Stomach (tissue), 9 donors: ENCODE measurements around the gene ACVR2A. TPM values are rescaled to one million over a fixed set of nuclear protein-coding genes. Genes with fewer than 3 reads are reported as not detected.

Experiments
- DNase-seq, 2 donors: peaks; one replicate each; pipeline versions ENCODE4 v3.0.0 to v3.0.0-alpha.2; 2013 to 2019
- H3K27ac ChIP-seq, 5 donors: fragments of 200-600 bp in 4 of 5; sonication (generic) in 4 of 5; one replicate each; pipeline ENCODE4 v1.5.1; 2013 to 2019; ENCODE audit warnings: mild to moderate bottlenecking in 1 of 5, moderate library complexity in 1 of 5
- H3K27me3 ChIP-seq, 3 donors: fragments of 200-600 bp; sonication (generic); one replicate each; pipeline ENCODE4 v1.5.1; 2017 to 2019; ENCODE audit warnings: mixed run types in 1 of 3
- H3K36me3 ChIP-seq, 4 donors: fragments of 200-600 bp; sonication (generic); 1 replicate in 3 of 4; 2 replicates in 1 of 4; pipeline ENCODE4 v1.5.1; 2016 to 2019
- H3K4me1 ChIP-seq, 4 donors: fragments of 200-600 bp; sonication (generic); one replicate each; pipeline ENCODE4 v1.5.1; 2016 to 2019
- H3K4me3 ChIP-seq, 4 donors: fragments of 200-600 bp; sonication (generic) in 3 of 4; one replicate each; pipeline ENCODE4 v1.5.1; 2016 to 2019; ENCODE audit warnings: mild to moderate bottlenecking in 1 of 4
- H3K9me3 ChIP-seq, 4 donors: fragments of 200-600 bp; sonication (generic); one replicate each; pipeline ENCODE4 v1.5.1; 2016 to 2019
- CTCF ChIP-seq, 7 experiments: fragments of 450-650 bp in 4 of 7; fragments of 200-600 bp in 3 of 7; sonication (generic) in 3 of 7; IDR thresholded peaks; one replicate each; pipeline ENCODE4 v1.5.1; 2016 to 2019; ENCODE audit warnings: antibody characterized with exemption in 7 of 7, control low read depth in 2 of 7, mild to moderate bottlenecking in 1 of 7
- EP300 ChIP-seq: sonication (generic); formaldehyde crosslinking; IDR thresholded peaks from one replicate; pipeline ENCODE4 v1.6.1; 2017; ENCODE audit warnings: antibody characterized with exemption
- POLR2A ChIP-seq, 4 donors: fragments of 450-650 bp; IDR thresholded peaks; one replicate each; pipeline ENCODE4 v1.6.1; 2016; ENCODE audit warnings: antibody characterized with exemption in 4 of 4, control low read depth in 2 of 4, mild to moderate bottlenecking in 1 of 4, moderate library complexity in 1 of 4
- POLR2AphosphoS5 ChIP-seq, 3 donors: sonication (generic); formaldehyde crosslinking; IDR thresholded peaks; one replicate each; pipeline ENCODE4 v1.6.1; 2016; ENCODE audit warnings: antibody characterized with exemption in 3 of 3
- WGBS, 5 donors: extraction: QIAGEN DNeasy Blood & Tissue Kit in 3 of 5; methylation state at CpG; one replicate each; pipeline versions ENCODE4 v1.1.5 to v1.1.7; 2013 to 2018; 5-methylcytosine and 5-hydroxymethylcytosine counted together
- intact Hi-C: fragments of 100-400 bp; cut with DNase I; formaldehyde crosslinking; loops from one replicate; pipeline ENCODE4 v1.15.1; 2023; ENCODE audit warnings: low total_unique reads
- polyA plus RNA-seq, 3 donors: library from polyadenylated mRNA; stranded (reverse); fragments of 200-250 nt; gene quantifications; one replicate each; pipeline ENCODE4 v1.2.3, GENCODE V29; 2013
- total RNA-seq, 5 donors: library from RNA; depleted of rRNA; stranded (reverse); fragments of >200 nt; gene quantifications; one replicate each; pipeline versions ENCODE4 v1.1.0 to v1.2.3, GENCODE V29; 2014 to 2016
- donor health status: healthy with polysubstance abuse.
- donor health status: Bipolar disorder and iron deficiency.
- donor health status: healthy.

The ACVR2A gene
- total and polyA plus RNA-seq, 8 donors, result 1.9 to 46.8 (median 11.6) TPM

- Histone ChIP-seq H3K27me3 (no peaks in the 10 kb centered on the region), H3K9me3 (no peaks in the 10 kb centered on the region), H3K27ac (no peak overlapping the region), H3K4me3 (no peak overlapping the region), H3K36me3 (no peaks in the 10 kb centered on the region), H3K4me1 (no peaks in the 10 kb centered on the region)
- no peak for DNase-seq
- intact Hi-C loops, result no loop called here
- TF ChIP-seq POLR2AphosphoS5 (IDR thresholded peaks at IDR 0.05), result no peak
- TF ChIP-seq POLR2A (IDR thresholded peaks at IDR 0.05), result no peak
- TF ChIP-seq EP300, result no peak
- TF ChIP-seq CTCF (IDR thresholded peaks at IDR 0.05), result no peak
Observed at GRCh38 chr2:147810883-147811765, 33.7 kb upstream of the ACVR2A start.

GRCh38 chr2:147818741-147819140 is 26.1 kb upstream of the ACVR2A start:
- intact Hi-C loops, result no loop called here
- no peaks in the 10 kb centered on the region for H3K27me3 ChIP-seq
- no peak overlapping the region for H3K27ac ChIP-seq
- no peaks in the 10 kb centered on the region for H3K36me3 ChIP-seq
- DNase-seq, result no peak
- no peaks in the 10 kb centered on the region for H3K4me1 ChIP-seq
- TF ChIP-seq POLR2AphosphoS5 (IDR thresholded peaks at IDR 0.05) (no peak), POLR2A (IDR thresholded peaks at IDR 0.05) (no peak), CTCF (IDR thresholded peaks at IDR 0.05) (no peak), EP300 (no peak)
- H3K4me3 ChIP-seq, result no peak overlapping the region
- H3K9me3 ChIP-seq, result peaks cover 0 to 7% (median under 1%) of the 10 kb centered on the region in 4 donors
- WGBS, 5 donors, result 78 to 94% (median 88%) methylated on average over 1 of the region's 1 CpG

- Histone ChIP-seq H3K4me1 (peaks cover 0 to 4% (median 0%) of the 10 kb centered on the region in 4 donors), H3K4me3 (no peak overlapping the region), H3K36me3 (no peaks in the 10 kb centered on the region), H3K9me3 (peaks cover 0 to 9% (median 2%) of the 10 kb centered on the region in 4 donors), H3K27me3 (no peaks in the 10 kb centered on the region), H3K27ac (no peak overlapping the region)
- intact Hi-C loops, result no loop called here
- TF ChIP-seq CTCF (IDR thresholded peaks at IDR 0.05) (no peak), EP300 (no peak), POLR2A (IDR thresholded peaks at IDR 0.05) (no peak)
- no peak for DNase-seq
- WGBS, 5 donors, result 48 to 70% (median 53%) methylated on average over 3 of the region's 3 CpGs
Observed at GRCh38 chr2:147824620-147825019, 20.2 kb upstream of the ACVR2A start.

GRCh38 chr2:147826278-147827087 is 18.3 kb upstream of the ACVR2A start:
- H3K4me1 ChIP-seq, result peaks cover 0 to 4% (median 0%) of the 10 kb centered on the region in 4 donors
- 95 to 99% (median 97%) methylated on average over 16 to 41 of the region's 41 CpGs for WGBS, 5 donors
- H3K27me3 ChIP-seq, result no peaks in the 10 kb centered on the region
- TF ChIP-seq CTCF (IDR thresholded peaks at IDR 0.05) (no peak), POLR2AphosphoS5 (IDR thresholded peaks at IDR 0.05) (no peak), POLR2A (IDR thresholded peaks at IDR 0.05) (no peak), EP300 (no peak)
- peaks cover 0 to 9% (median 4%) of the 10 kb centered on the region in 4 donors for H3K9me3 ChIP-seq
- no peaks in the 10 kb centered on the region for H3K36me3 ChIP-seq
- intact Hi-C loops, result no loop called here
- no peak overlapping the region for H3K27ac ChIP-seq
- no peak overlapping the region for H3K4me3 ChIP-seq
- DNase-seq, result no peak
